ENCODE results near the gene SPON1. TPM values are rescaled to one million over a fixed set of nuclear protein-coding genes. Genes with fewer than 3 reads are reported as not detected.

Gene SPON1
- polyA plus RNA-seq, 2 of the 4 experiments (the other 2 are of a cell fraction) = not detected

DNA sequence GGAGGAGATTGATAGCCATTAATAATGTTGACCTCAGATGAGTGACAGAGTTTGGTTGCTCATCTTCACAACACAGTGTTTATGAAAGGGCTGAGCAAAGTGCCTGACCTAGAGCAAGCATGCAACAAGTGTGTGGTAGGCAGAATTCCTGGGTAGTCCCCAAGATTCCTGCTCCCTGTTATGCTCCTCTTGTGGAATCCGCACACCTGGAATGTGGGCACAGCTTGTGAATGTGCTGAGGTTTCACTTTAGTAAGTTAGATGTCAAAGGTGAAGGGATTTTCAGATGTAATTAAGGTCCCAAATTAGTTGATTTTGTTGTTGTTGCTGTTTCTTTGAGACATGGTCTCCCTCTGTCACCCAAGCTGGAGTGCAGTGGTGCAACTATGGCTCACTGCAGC lies 20.7 kb upstream of the SPON1 start:
- POLR2A ChIA-PET = no interaction called here
- 100% methylated on average over 1 of the region's 1 CpG for WGBS (ENCODE audit: missing lambda C conversion rate)
- no peak overlapping the region for H3K4me2 ChIP-seq
- no peak for ATAC-seq
- peaks cover 20% of the 10 kb centered on the region; the same call in 2 of the 3 replicates for H3K4me1 ChIP-seq
- peak; percentile 19 for TF ChIP-seq MAFK (IDR thresholded peaks at IDR 0.05; ENCODE audit: partially characterized antibody)
- TF ChIP-seq, protein P1, sequence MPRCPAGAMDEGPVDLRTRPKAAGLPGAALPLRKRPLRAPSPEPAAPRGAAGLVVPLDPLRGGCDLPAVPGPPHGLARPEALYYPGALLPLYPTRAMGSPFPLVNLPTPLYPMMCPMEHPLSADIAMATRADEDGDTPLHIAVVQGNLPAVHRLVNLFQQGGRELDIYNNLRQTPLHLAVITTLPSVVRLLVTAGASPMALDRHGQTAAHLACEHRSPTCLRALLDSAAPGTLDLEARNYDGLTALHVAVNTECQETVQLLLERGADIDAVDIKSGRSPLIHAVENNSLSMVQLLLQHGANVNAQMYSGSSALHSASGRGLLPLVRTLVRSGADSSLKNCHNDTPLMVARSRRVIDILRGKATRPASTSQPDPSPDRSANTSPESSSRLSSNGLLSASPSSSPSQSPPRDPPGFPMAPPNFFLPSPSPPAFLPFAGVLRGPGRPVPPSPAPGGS (IDR thresholded peaks at IDR 0.05) = no peak
- no peak overlapping the region for H3K4me3 ChIP-seq
- DNase-seq (ENCODE audit: low read depth in 1 of 2, low spot score in 1 of 2) = no peak
- no peak for FAIRE-seq
- no peak overlapping the region for H3K27ac ChIP-seq
- H3K9me3 ChIP-seq = 0 out of 3 replicates have a peak, but pooled peaks cover 2% of the 10 kb centered on the region
- CTCF ChIA-PET = interaction anchor here (3.5 kb wide), 1 partner anchor 14 kb away, joined by 13 read pairs; no protein-coding TSS in a partner anchor

DNA sequence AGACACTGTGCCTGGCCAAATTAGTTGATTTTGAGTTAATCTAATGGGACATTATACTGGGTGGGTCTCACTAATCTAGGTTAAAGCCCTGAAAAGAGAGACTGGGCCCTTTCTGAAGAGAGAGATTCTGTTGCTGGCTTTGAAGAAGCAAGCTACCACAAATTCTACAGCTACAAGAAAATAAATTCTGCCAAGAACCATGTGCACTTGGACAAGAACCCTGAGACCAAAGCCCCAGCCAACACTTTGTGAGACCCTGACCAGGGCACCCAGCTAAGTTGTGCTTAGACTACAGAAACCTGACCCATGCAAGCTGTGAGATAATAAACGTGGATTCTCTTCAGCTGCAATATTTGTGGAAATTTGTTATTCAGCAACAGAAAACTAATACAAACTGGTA lies 20.1 kb upstream of the SPON1 start:
- ChIA-PET CTCF (interaction anchor here (1.0 to 3.5 kb wide), 2 partner anchors 13 to 308 kb away, joined by 3 to 13 read pairs; no protein-coding TSS in a partner anchor), POLR2A (no interaction called here)

DNA sequence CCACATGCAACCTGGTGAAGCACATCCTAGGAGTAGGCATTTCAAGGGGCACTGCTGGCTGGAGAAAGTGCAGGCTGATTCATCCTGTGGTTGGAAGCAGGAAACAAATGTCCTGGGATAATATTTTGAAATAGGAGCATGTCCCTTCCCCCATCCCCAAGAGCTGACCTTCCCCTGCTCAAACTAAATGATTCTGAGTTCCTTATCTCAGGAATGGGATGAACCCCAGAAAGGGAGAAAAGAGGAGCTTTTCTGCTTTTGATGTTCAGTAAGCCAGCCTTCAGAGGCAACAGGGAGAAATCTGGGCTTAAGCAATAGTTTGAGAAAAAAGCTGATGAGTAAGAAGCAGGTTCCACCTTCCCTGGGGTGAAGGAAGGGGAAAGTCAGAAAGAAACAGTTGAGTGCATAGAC lies 19.5 kb upstream of the SPON1 start:
- POLR2A ChIA-PET = no interaction called here
- no peak for DNase-seq (ENCODE audit: low read depth in 1 of 2, low spot score in 1 of 2)
- 0 out of 6 replicates have a peak overlapping the region, but pooled peaks have one; percentile 7 to 15 for H3K27ac ChIP-seq

More for the DNA sequence above, 20.1 kb upstream of the SPON1 start:
- Histone ChIP-seq H3K4me3 (no peak overlapping the region), H3K9me3 (0 out of 3 replicates have a peak, but pooled peaks cover 2% of the 10 kb centered on the region), H3K27ac (peak overlapping the region in 1 of 2 experiments; percentile 10; a peak in 1 of 6 replicates), H3K4me2 (peak overlapping the region; percentile 28; the same call in 2 of the 3 replicates), H3K4me1 (peaks cover 20% of the 10 kb centered on the region; the same call in 2 of the 3 replicates)
- ATAC-seq (no peak), DNase-seq (ENCODE audit: low read depth in 1 of 2, low spot score in 1 of 2) (no peak), FAIRE-seq (no peak)
- TF ChIP-seq EHF (CRISPR knock-in tag; IDR thresholded peaks at IDR 0.05) = no peak
- TF ChIP-seq POLR2A (IDR thresholded peaks at IDR 0.05; ENCODE audit: low read length) = no peak
- TF ChIP-seq KDM1A (IDR thresholded peaks at IDR 0.05; ENCODE audit: low read depth) = no peak
- no peak for TF ChIP-seq CHD4 (IDR thresholded peaks at IDR 0.05; ENCODE audit: borderline replicate concordance)
- TF ChIP-seq CEBPB (IDR thresholded peaks at IDR 0.05) = no peak
- TF ChIP-seq FOSL2 (IDR thresholded peaks at IDR 0.05) = no peak
- TF ChIP-seq FOSL2 (CRISPR knock-in tag; IDR thresholded peaks at IDR 0.05) = no peak
- no peak for TF ChIP-seq HOXB5 (CRISPR knock-in tag; IDR thresholded peaks at IDR 0.05)
- no peak for TF ChIP-seq ZFP36 (IDR thresholded peaks at IDR 0.05; ENCODE audit: borderline replicate concordance, partially characterized antibody)
- TF ChIP-seq ZNF302 (CRISPR knock-in tag; IDR thresholded peaks at IDR 0.05) = no peak
- TF ChIP-seq, protein P2, sequence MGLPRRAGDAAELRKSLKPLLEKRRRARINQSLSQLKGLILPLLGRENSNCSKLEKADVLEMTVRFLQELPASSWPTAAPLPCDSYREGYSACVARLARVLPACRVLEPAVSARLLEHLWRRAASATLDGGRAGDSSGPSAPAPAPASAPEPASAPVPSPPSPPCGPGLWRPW (IDR thresholded peaks at IDR 0.05) = no peak
- TF ChIP-seq RFX5 (IDR thresholded peaks at IDR 0.05) = no peak
- TF ChIP-seq, protein P3, sequence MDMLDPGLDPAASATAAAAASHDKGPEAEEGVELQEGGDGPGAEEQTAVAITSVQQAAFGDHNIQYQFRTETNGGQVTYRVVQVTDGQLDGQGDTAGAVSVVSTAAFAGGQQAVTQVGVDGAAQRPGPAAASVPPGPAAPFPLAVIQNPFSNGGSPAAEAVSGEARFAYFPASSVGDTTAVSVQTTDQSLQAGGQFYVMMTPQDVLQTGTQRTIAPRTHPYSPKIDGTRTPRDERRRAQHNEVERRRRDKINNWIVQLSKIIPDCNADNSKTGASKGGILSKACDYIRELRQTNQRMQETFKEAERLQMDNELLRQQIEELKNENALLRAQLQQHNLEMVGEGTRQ (IDR thresholded peaks at IDR 0.05) = no peak
- no peak for TF ChIP-seq NPAS2 (CRISPR knock-in tag; IDR thresholded peaks at IDR 0.05; ENCODE audit: borderline replicate concordance)
- no peak for TF ChIP-seq ESRRA (IDR thresholded peaks at IDR 0.05; ENCODE audit: borderline replicate concordance, low read length)
- 6% methylated on average over 1 of the region's 1 CpG for WGBS (ENCODE audit: missing lambda C conversion rate)

More for the DNA sequence above, 19.5 kb upstream of the SPON1 start:
- Histone ChIP-seq H3K4me1 (peaks cover 20% of the 10 kb centered on the region; the same call in 2 of the 3 replicates), H3K4me3 (no peak overlapping the region), H3K4me2 (peak overlapping the region; percentile 28), H3K9me3 (0 out of 3 replicates have a peak, but pooled peaks cover 2% of the 10 kb centered on the region)
- ATAC-seq (peak; percentile 33 to 66; a peak in 2 of 6 replicates), FAIRE-seq (no peak)
- CTCF ChIA-PET = interaction anchor here (0.8 to 3.5 kb wide), 4 partner anchors 13 to 307 kb away, joined by 3 to 13 read pairs (median 3); no protein-coding TSS in a partner anchor
- TF ChIP-seq FOSL2 (IDR thresholded peaks at IDR 0.05) (no peak), FOSL2 (CRISPR knock-in tag; IDR thresholded peaks at IDR 0.05) (no peak), SREBF2 (IDR thresholded peaks at IDR 0.05) (no peak), HOXB13 (CRISPR knock-in tag; IDR thresholded peaks at IDR 0.05; ENCODE audit: low read depth) (no peak), JUN (IDR thresholded peaks at IDR 0.05) (no peak), MAFK (IDR thresholded peaks at IDR 0.05; ENCODE audit: partially characterized antibody) (no peak), JUNB (IDR thresholded peaks at IDR 0.05) (no peak), EHMT2 (IDR thresholded peaks at IDR 0.05; ENCODE audit: low read depth) (no peak), CBX8 (IDR thresholded peaks at IDR 0.05) (no peak), SMC3 (IDR thresholded peaks at IDR 0.05) (no peak), TFCP2L1 (CRISPR knock-in tag; IDR thresholded peaks at IDR 0.05) (no peak)
- TF ChIP-seq, protein P2 (IDR thresholded peaks at IDR 0.05) = no peak

All from A549 (cell line).